SU-DHL-6 (cell line): ENCODE results near the gene PITX3.
"Not testable (repeated sequence)": the region's sequence is repeated elsewhere in the genome, so short reads cannot be mapped to it uniquely, and the experiment has no call there.

ENCODE experiments used
- EZH2phosphoT487 ChIP-seq: fragments of 200-600 bp; sonication (generic), shearing (Covaris generic); conservative IDR thresholded peaks from 2 replicates; pipeline ENCODE4 v1.6.1; 2018; ENCODE audit warnings: mild to moderate bottlenecking, antibody characterized with exemption, low read length, moderate library complexity, mixed read lengths
- TF ChIP-seq, protein P1 (sequence below): fragments of 200-600 bp; sonication (generic); IDR thresholded peaks from one replicate; pipeline ENCODE4 v1.5.1; 2017; ENCODE audit warnings: antibody characterized with exemption, mild to moderate bottlenecking, low read length, moderate library complexity; ENCODE audit not compliant: insufficient read depth, poor library complexity, severe bottlenecking

DNA sequence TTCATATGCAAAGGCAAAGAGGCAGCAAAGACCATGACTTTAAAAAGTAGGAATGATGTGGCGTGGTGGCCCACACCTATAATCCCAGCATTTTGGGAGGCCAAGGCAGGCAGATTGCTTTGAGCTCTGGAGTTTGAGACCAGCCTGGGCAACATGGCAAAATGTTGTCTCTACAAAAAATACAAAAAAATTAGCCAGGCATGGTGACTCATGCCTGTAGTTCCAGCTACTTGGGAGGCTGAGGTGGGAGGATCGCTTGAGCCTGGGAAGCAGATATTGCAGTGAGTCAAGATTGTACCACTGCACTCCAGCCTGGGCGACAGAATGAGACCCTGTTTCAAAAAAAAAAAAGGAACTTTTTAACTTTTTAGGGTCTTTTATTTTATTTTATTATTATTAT, 11.2 kb upstream of the PITX3 start:
- TF ChIP-seq, protein P1, sequence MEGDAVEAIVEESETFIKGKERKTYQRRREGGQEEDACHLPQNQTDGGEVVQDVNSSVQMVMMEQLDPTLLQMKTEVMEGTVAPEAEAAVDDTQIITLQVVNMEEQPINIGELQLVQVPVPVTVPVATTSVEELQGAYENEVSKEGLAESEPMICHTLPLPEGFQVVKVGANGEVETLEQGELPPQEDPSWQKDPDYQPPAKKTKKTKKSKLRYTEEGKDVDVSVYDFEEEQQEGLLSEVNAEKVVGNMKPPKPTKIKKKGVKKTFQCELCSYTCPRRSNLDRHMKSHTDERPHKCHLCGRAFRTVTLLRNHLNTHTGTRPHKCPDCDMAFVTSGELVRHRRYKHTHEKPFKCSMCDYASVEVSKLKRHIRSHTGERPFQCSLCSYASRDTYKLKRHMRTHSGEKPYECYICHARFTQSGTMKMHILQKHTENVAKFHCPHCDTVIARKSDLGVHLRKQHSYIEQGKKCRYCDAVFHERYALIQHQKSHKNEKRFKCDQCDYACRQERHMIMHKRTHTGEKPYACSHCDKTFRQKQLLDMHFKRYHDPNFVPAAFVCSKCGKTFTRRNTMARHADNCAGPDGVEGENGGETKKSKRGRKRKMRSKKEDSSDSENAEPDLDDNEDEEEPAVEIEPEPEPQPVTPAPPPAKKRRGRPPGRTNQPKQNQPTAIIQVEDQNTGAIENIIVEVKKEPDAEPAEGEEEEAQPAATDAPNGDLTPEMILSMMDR: not testable (repeated sequence)
- not testable (repeated sequence) for TF ChIP-seq EZH2phosphoT487
